HL-60 (cell line): ENCODE measurements around the gene MOB1B.

Source experiments
- DNase-seq, 2 experiments: peaks; one replicate each; pipeline ENCODE4 v3.0.0-alpha.2; 2010 to 2020; ENCODE audit warnings: low read depth in 1 of 2, low spot score in 1 of 2
- H3K27ac ChIP-seq: fragments of 250-450 bp; sonication (Bioruptor Pico); replicated peaks from 2 replicates; pipeline ENCODE4 v1.5.1; 2020; ENCODE audit warnings: mild to moderate bottlenecking, moderate library complexity
- H3K27me3 ChIP-seq: fragments of 250-450 bp; sonication (Bioruptor Pico); 2 replicates; pipeline ENCODE4 v1.5.1; 2021; ENCODE audit warnings: mild to moderate bottlenecking, moderate library complexity; ENCODE audit not compliant: insufficient read depth, poor library complexity, severe bottlenecking
- H3K4me3 ChIP-seq: replicated peaks from 2 replicates; pipeline ENCODE4 v1.5.1; 2011; ENCODE audit warnings: mild to moderate bottlenecking, control low read depth, low read length; ENCODE audit not compliant: insufficient read depth
- GABPA ChIP-seq: IDR thresholded peaks from 2 replicates; pipeline ENCODE4 v1.6.1; 2012; ENCODE audit warnings: low read depth
- POLR2AphosphoS5 ChIP-seq: IDR thresholded peaks from 2 replicates; pipeline ENCODE4 v1.6.1; 2012; ENCODE audit warnings: low read depth
- SPI1 ChIP-seq: IDR thresholded peaks from 2 replicates; pipeline ENCODE4 v1.6.1; 2012; ENCODE audit warnings: low read depth, mild to moderate bottlenecking, borderline replicate concordance
- TF ChIP-seq, protein P1 (sequence below): IDR thresholded peaks from one replicate; pipeline ENCODE4 v1.5.1; 2011; ENCODE audit warnings: low read length, control low read depth, inconsistent platforms; ENCODE audit not compliant: insufficient read depth
- TF ChIP-seq, protein P2 (sequence below): IDR thresholded peaks from 2 replicates; pipeline ENCODE4 v1.6.1; 2012; ENCODE audit warnings: low read depth; ENCODE audit not compliant: insufficient replicate concordance

The MOB1B gene

DNA sequence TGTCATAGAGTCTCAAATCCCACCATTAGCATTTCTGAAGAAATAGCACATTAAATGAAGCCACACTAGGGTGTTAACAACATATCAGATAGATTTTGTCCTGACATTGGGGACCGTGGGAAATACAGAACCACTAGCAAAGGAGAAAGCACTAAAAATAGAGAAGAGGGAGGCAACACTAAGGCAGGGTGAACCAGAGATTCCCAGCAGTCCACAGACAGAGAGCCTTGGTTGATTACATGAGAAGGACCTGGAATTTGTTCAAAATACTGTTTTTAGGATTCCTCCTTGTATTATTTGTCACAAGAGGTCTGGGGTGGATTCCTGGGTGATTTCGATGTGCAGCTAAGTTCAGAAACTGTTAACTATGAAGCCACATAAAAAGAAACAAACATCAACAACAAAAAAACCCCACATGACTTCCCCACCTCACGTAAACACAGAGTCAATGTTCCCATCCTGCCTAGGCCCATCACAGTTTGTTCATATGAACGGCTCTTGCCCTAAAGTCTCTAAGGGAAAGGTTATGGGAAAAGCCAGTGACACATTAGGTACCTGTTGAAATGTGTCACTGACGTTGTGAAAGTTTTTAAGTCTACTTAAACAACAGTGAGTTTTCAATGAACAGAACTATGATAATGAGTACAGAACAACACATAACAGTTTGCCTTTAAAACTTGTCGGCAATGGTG is 38.9 kb upstream of the MOB1B start:
- DNase-seq, result no peak
- no peak overlapping the region for H3K27ac ChIP-seq
- no peak overlapping the region for H3K4me3 ChIP-seq
- TF ChIP-seq GABPA, result no peak
- no peak for TF ChIP-seq POLR2AphosphoS5
- TF ChIP-seq, protein P1, sequence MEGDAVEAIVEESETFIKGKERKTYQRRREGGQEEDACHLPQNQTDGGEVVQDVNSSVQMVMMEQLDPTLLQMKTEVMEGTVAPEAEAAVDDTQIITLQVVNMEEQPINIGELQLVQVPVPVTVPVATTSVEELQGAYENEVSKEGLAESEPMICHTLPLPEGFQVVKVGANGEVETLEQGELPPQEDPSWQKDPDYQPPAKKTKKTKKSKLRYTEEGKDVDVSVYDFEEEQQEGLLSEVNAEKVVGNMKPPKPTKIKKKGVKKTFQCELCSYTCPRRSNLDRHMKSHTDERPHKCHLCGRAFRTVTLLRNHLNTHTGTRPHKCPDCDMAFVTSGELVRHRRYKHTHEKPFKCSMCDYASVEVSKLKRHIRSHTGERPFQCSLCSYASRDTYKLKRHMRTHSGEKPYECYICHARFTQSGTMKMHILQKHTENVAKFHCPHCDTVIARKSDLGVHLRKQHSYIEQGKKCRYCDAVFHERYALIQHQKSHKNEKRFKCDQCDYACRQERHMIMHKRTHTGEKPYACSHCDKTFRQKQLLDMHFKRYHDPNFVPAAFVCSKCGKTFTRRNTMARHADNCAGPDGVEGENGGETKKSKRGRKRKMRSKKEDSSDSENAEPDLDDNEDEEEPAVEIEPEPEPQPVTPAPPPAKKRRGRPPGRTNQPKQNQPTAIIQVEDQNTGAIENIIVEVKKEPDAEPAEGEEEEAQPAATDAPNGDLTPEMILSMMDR, result no peak
- TF ChIP-seq, protein P2, sequence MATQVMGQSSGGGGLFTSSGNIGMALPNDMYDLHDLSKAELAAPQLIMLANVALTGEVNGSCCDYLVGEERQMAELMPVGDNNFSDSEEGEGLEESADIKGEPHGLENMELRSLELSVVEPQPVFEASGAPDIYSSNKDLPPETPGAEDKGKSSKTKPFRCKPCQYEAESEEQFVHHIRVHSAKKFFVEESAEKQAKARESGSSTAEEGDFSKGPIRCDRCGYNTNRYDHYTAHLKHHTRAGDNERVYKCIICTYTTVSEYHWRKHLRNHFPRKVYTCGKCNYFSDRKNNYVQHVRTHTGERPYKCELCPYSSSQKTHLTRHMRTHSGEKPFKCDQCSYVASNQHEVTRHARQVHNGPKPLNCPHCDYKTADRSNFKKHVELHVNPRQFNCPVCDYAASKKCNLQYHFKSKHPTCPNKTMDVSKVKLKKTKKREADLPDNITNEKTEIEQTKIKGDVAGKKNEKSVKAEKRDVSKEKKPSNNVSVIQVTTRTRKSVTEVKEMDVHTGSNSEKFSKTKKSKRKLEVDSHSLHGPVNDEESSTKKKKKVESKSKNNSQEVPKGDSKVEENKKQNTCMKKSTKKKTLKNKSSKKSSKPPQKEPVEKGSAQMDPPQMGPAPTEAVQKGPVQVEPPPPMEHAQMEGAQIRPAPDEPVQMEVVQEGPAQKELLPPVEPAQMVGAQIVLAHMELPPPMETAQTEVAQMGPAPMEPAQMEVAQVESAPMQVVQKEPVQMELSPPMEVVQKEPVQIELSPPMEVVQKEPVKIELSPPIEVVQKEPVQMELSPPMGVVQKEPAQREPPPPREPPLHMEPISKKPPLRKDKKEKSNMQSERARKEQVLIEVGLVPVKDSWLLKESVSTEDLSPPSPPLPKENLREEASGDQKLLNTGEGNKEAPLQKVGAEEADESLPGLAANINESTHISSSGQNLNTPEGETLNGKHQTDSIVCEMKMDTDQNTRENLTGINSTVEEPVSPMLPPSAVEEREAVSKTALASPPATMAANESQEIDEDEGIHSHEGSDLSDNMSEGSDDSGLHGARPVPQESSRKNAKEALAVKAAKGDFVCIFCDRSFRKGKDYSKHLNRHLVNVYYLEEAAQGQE, result no peak
- no peak for TF ChIP-seq SPI1
- H3K27me3 ChIP-seq, result no peaks in the 10 kb centered on the region

DNA sequence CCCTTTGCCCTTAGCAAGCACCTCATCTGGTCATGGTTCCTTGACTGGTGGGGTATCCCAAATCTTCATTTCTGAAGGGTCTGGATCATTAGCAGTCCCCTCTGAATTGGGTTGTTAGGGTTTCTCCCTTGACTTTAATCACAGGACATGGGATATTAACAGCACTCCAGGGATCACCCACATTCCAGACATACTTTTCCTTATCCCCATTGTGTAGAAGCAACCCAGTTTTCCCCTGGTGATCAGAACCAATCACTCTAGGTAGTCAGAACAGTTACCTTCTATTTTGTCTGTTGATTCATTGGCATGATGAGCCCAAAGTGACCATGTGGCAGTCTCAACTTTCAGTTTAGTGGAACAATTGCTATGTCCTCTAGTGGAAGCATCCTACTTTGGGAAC is 33.4 kb upstream of the MOB1B start:
- no peak for DNase-seq
- H3K4me3 ChIP-seq, result no peak overlapping the region
- no peak for TF ChIP-seq GABPA
- no peaks in the 10 kb centered on the region for H3K27me3 ChIP-seq
- no peak overlapping the region for H3K27ac ChIP-seq

DNA sequence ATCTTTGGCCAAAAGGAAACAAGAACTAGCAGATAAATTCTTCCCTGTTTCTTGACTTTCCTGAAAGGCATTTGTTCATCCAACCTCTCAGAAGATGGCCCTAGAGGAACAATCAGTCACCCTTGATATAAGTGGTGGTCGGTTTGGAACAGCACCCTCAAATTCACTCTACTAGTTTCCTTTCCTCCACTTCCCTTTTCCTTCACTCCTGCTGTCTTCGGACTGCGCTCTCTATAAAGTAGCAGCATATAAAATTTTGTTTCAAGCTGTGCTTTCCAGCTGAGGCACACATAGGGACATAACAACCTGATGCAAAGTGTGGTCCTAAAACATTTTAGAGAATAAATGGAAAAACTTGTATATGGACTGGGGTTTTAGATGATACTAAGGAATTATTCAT is 29.0 kb upstream of the MOB1B start:
- no peak overlapping the region for H3K27ac ChIP-seq
- TF ChIP-seq SPI1, result peak; percentile 62
- TF ChIP-seq, protein P1, result no peak
- TF ChIP-seq GABPA, result no peak
- H3K27me3 ChIP-seq, result no peaks in the 10 kb centered on the region
- no peak for DNase-seq
- H3K4me3 ChIP-seq, result no peak overlapping the region

DNA sequence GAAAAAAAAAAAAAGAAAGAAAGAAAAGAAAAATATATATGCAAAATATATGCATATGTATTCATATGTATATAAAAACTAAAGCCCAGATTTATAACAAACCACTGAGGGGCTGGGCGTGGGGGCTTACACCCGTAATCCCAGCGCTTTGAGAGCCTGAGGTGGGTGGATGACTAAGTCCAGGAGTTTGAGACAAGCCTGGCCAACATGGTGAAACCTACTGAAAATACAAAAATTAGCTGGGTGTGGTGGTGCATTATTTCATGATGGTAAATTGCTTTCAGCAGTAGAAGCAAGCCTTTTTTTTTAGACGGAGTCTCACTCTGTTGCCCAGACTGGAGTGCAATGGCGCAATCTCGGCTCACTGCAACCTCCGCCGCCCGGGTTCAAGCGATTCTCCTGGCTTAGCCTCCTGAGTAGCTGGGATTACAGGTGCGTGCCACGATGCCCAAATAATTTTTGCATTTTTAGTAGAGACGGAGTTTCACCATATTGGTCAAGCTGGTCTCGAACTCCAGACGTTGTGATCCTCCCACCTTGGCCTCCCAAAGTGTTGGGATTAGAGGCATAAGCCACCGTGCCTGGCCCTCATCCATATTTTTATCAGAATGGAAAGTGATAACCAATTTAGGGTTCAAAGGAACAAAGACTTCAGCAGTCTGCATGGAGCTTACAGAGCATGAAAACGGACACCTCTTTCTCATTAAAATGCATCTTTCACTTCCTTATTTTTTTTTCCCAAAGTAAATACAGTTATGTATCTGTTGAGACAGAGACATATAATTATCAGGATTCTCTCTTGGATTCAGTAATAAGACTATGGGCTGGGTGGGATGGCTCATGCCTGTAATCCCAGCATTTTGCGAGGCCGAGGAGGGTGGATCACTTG is 27.7 kb upstream of the MOB1B start:
- Histone ChIP-seq H3K27me3 (no peaks in the 10 kb centered on the region), H3K4me3 (no peak overlapping the region), H3K27ac (no peak overlapping the region)
- DNase-seq, result no peak
- TF ChIP-seq SPI1 (peak; percentile 52; the same call in 1 of the 2 replicates), POLR2AphosphoS5 (no peak)

DNA sequence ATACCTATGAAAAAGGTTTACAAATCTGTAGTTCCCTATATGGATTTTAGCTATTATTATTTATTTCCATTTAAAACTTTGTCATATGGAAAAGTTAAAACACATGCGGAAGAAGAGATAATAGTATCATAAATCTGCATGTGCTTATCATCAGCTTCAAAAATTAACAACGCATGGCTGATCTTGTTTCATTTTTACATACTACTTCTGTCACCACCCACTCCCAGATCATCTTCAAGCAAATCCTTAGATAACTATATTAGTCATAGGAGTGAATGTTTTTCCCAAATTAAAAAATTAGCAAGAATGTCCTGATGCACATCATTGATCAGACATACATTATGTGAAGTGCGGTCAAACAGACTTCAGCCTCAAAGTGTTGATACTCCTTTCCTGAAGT is 24.6 kb upstream of the MOB1B start:
- no peak overlapping the region for H3K4me3 ChIP-seq
- no peak for DNase-seq
- TF ChIP-seq SPI1, result no peak
- no peak for TF ChIP-seq POLR2AphosphoS5
- no peak for TF ChIP-seq GABPA
- TF ChIP-seq, protein P2, result no peak
- TF ChIP-seq, protein P1, result no peak
- H3K27me3 ChIP-seq, result no peaks in the 10 kb centered on the region
- no peak overlapping the region for H3K27ac ChIP-seq
